GM12801 (cell line): ENCODE results near the gene PDIA2.

ENCODE experiments used
- TF ChIP-seq, protein P1 (sequence below): IDR thresholded peaks from one replicate; pipeline ENCODE4 v1.5.1; 2011; ENCODE audit warnings: control low read depth; ENCODE audit not compliant: insufficient read length; ENCODE audit errors: extremely low read depth

The PDIA2 gene

DNA sequence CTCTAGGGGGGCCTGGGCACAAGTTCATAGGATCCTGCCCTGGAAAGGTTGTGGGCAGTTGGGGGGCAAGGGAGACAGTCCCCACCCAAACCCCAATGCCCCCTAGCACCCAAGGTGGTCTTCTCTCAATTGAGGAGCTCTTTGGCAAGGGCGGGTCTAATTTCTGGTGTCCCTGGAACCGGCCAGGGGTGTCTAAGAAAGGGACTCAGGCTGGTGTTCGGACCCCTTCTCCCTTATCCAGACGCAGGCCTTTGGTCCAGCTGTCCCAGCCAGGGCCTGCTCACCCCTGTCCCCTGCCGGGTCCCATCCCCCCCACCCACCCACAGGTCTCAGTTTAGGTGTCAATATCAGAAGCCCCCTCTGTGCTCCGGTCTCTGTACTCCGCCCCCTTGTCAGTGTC lies 3.4 kb upstream of the PDIA2 start:
- TF ChIP-seq, protein P1, sequence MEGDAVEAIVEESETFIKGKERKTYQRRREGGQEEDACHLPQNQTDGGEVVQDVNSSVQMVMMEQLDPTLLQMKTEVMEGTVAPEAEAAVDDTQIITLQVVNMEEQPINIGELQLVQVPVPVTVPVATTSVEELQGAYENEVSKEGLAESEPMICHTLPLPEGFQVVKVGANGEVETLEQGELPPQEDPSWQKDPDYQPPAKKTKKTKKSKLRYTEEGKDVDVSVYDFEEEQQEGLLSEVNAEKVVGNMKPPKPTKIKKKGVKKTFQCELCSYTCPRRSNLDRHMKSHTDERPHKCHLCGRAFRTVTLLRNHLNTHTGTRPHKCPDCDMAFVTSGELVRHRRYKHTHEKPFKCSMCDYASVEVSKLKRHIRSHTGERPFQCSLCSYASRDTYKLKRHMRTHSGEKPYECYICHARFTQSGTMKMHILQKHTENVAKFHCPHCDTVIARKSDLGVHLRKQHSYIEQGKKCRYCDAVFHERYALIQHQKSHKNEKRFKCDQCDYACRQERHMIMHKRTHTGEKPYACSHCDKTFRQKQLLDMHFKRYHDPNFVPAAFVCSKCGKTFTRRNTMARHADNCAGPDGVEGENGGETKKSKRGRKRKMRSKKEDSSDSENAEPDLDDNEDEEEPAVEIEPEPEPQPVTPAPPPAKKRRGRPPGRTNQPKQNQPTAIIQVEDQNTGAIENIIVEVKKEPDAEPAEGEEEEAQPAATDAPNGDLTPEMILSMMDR: no peak

DNA sequence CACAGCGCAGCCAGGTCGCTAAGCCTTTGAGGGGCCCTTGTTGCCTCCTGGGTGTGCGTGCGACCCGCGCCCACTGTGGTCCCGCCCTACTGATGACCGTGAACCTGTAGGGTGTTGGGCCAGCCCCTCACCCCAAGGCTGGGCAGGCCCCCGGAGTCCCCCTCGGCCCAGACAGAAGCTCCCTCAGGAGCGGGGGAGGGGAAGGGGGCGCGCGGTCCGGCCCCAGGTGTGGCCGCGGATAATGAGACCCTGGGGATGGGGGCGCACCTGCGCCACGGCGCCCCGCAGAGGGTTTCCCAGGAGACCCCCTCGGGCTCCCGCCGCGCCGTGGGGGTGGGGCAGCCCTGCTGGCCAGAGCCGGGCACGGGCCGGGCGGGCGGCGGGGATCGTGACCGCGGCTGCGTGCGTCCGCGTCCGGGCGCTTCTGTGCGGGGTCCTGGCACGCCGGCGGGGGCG lies 2.9 kb upstream of the PDIA2 start:
- TF ChIP-seq, protein P1: no peak

DNA sequence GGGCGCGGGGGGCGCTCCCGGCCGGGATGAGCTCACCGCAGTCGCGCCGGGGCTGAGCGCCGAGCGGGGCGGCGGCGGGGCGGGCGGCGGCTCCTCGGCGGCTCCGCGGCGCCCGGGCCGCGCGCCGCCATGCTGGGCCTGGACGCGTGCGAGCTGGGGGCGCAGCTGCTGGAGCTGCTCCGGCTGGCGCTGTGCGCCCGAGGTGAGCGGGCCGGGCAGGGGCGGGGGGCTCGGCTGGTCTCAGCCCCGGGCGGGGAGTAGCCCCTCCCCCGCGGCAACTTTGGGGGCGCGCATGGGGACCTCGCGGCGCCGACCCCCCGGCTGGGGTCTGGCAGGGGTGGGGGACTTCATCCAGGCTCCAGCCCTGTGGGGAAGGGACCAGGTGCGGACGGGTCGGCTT lies 2.4 kb upstream of the PDIA2 start, which contains the start of gene ARHGDIG:
ARHGDIG (plus strand) TSS at position 40 of the 400 bp plus-strand sequence; CDS start at position 130, 90 bp downstream.
- TF ChIP-seq, protein P1: no peak

DNA sequence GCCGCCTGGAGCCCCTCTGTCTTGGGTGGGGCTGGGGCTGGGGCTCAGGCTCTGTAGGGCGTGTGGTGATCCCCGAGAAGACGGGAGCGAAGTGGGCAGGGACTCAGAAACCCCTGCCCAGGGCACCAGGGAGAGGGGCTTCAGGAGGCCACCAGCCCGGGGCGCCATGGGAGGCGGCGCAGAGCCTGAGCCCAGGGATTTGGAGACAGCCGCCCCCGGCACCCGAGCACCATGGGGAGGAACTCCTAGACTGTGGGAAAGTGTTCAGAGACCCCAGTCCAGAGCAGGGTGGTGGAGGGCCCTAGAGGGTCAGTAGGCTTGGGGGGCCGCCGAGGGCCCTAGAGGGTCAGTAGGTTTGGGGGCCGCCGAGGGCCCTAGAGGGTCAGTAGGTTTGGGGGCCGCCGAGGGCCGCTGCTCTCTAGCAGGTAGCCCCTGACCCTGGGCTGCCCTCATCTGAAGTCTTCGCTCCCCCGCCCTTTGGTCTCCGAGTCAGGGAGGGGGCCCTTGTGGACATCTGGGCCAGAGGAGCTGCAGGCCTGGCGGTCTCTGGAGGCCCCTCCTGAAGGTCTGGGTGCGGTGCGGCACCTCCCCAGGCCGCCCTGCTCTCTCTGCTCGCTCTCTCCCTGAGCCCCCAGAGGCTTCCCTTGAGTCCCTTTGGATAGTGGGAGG lies 1.8 kb upstream of the PDIA2 start:
- TF ChIP-seq, protein P1: no peak

DNA sequence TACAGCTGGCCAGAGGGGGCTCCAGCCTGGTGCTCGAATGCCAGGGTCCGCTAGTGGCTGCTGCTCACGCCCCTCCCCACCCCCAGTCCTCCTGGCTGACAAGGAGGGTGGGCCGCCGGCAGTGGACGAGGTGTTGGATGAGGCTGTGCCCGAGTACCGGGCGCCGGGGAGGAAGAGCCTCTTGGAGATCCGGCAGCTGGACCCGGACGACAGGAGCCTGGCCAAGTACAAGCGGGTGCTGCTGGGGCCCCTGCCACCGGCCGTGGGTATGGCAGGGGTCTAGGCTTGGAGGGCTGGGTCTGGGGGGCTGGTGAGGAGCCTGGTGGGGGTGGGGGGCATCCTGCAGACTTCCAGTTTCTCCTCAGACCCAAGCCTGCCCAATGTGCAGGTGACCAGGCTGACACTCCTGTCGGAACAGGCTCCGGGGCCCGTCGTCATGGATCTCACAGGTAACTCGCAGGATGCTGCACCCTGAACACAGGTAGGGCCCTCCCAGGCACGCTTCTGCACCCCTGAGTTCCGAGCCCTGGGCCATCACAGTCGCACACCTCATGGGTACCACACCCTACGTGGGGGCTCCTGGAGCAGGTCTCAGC lies 1.2 kb upstream of the PDIA2 start:
- TF ChIP-seq, protein P1: no peak

DNA sequence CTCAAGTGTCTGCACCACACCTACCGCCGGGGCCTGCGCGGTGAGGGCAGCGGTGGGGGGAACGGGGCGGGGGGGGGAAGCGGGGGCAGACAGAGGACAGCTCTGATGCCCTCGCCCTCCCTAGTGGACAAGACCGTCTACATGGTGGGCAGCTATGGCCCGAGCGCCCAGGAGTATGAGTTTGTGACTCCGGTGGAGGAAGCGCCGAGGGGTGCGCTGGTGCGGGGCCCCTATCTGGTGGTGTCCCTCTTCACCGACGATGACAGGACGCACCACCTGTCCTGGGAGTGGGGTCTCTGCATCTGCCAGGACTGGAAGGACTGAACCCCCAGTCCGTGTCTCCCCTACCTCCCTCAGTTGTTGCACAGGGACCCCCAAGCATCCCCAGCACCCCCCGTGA lies 473 bp upstream of the PDIA2 start:
- TF ChIP-seq, protein P1: no peak

DNA sequence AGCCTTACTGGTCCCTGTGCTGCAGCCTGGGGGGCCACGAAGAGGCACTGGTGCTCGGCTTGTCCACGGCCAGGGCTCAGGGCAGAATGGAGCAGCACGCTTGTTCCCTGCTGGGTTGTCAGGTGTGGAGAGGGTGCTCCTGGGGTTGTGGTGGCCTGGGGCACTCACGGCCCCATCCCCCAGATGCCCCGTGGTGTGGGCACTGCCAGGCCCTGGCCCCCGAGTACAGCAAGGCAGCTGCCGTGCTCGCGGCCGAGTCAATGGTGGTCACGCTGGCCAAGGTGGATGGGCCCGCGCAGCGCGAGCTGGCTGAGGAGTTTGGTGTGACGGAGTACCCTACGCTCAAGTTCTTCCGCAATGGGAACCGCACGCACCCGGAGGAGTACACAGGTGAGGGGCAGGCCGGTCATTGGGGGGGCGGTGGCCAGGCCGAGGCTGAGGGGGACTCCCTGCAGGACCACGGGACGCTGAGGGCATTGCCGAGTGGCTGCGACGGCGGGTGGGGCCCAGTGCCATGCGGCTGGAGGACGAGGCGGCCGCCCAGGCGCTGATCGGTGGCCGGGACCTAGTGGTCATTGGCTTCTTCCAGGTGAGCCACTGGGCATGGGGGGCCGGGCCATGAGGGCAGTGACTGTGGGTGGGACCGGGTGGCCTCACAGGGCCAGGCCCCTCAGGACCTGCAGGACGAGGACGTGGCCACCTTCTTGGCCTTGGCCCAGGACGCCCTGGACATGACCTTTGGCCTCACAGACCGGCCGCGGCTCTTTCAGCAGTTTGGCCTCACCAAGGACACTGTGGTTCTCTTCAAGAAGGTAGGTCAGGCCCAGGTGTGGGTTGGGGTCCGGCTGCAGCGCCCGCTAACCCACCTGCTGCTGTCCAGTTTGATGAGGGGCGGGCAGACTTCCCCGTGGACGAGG lies 1.5 kb downstream of the PDIA2 start:
- TF ChIP-seq, protein P1: no peak
